Measurements from ENCODE around the gene LGALS1. TPM values are rescaled to one million over a fixed set of nuclear protein-coding genes. Genes with fewer than 3 reads are reported as not detected.
"Not testable (repeated sequence)": the region's sequence is repeated elsewhere in the genome, so short reads cannot be mapped to it uniquely, and the experiment has no call there.

The LGALS1 gene
- total RNA-seq, 2 experiments from 2014 or later = 816 to 833 TPM

GRCh38 chr22:37655252-37655563 lies 20.2 kb upstream of the LGALS1 start:
- H3K4me3 Mint-ChIP-seq = no peak overlapping the region
- no peaks in the 10 kb centered on the region for H3K27me3 Mint-ChIP-seq
- DNase-seq = no peak
- intact Hi-C loops (cut with micrococcal nuclease) = no loop called here
- no peak overlapping the region for H3K27ac Mint-ChIP-seq
- H3K4me1 Mint-ChIP-seq (ENCODE audit: low read depth) = peaks cover 17% of the 10 kb centered on the region
- H3K36me3 Mint-ChIP-seq = peaks cover 16% of the 10 kb centered on the region
- no peaks in the 10 kb centered on the region for H3K9me3 Mint-ChIP-seq
- ChIA-PET CTCF (interaction anchor here (0.8 to 14.0 kb wide), 3 partner anchors 13 to 26 kb away, joined by 3 to 184 read pairs (median 3); no protein-coding TSS in a partner anchor), POLR2A (interaction anchor here (0.7 kb wide), 1 partner anchor 241 kb away, joined by 3 read pairs; no protein-coding TSS in a partner anchor)

DNA sequence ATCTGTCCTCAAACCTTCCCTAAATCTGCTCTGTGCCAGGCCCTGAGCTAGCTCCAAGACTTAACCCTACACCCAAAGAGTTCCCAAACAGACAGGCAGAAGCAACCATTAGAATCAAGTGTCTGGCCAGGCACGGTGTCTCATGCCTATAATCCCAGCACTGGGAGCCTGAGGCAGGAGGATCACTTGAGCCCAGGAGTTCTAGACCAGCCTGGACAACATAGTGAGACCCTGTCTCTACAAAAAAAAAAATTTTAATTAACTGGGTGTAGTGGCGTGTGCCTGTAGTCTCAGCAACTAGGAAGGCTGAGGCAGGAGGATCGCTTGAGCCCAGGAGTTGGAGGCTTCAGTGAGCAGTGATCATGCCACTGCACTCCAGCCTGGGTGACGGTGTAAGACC lies 18.9 kb upstream of the LGALS1 start:
- H3K4me3 Mint-ChIP-seq; H3K27ac Mint-ChIP-seq; intact Hi-C loops (cut with micrococcal nuclease); H3K27me3 Mint-ChIP-seq; H3K9me3 Mint-ChIP-seq; DNase-seq: not testable (repeated sequence)
- H3K36me3 Mint-ChIP-seq = peaks cover 11% of the 10 kb centered on the region
- H3K4me1 Mint-ChIP-seq (ENCODE audit: low read depth) = peaks cover 31% of the 10 kb centered on the region
- POLR2A ChIA-PET = interaction anchor here (4.5 kb wide), 1 partner anchor 15 kb away, joined by 30 read pairs; no protein-coding TSS in a partner anchor
- CTCF ChIA-PET = interaction anchor here (14.0 kb wide), 1 partner anchor 14 kb away, joined by 184 read pairs; no protein-coding TSS in a partner anchor

- no peak for DNase-seq
- CTCF ChIA-PET = interaction anchor here (0.8 to 14.0 kb wide), 9 partner anchors 9 to 50 kb away, joined by 3 to 184 read pairs (median 6); partner anchors contain the start of genes GGA1 and LGALS1
- Mint-ChIP-seq H3K4me1 (ENCODE audit: low read depth) (peaks cover 31% of the 10 kb centered on the region), H3K36me3 (peaks cover 16% of the 10 kb centered on the region), H3K27me3 (no peaks in the 10 kb centered on the region), H3K9me3 (no peaks in the 10 kb centered on the region), H3K4me3 (peak overlapping the region; percentile 82), H3K27ac (peak overlapping the region; percentile 72)
- POLR2A ChIA-PET = interaction anchor here (0.5 to 4.5 kb wide), 12 partner anchors 8 to 65 kb away, joined by 3 to 30 read pairs (median 5); partner anchors contain the start of genes GGA1, LGALS1 and SH3BP1
- intact Hi-C loops (cut with micrococcal nuclease) = loop anchor here (1.0 to 2.0 kb wide), 3 partner anchors 15 to 49 kb away; partner anchors contain the start of gene GGA1
These were observed 17.8 kb upstream of the LGALS1 start for GRCh38 chr22:37657590-37658132.

- Mint-ChIP-seq H3K4me3 (peak within 1 kb of the TSS; percentile 87), H3K36me3 (peaks cover 10% of the 10 kb centered on the region), H3K27ac (peak within 1 kb of the TSS; percentile 72), H3K27me3 (no peaks in the 10 kb centered on the region), H3K9me3 (no peaks in the 10 kb centered on the region), H3K4me1 (ENCODE audit: low read depth) (peaks cover 31% of the 10 kb centered on the region)
- DNase-seq = peak; percentile 98
- ChIA-PET POLR2A (interaction anchor here (0.6 to 4.5 kb wide), 14 partner anchors 8 to 210 kb away, joined by 3 to 30 read pairs (median 4); partner anchors contain the start of genes GGA1, LGALS1 and SH3BP1), CTCF (interaction anchor here (0.8 to 14.0 kb wide), 8 partner anchors 10 to 50 kb away, joined by 3 to 184 read pairs (median 13); partner anchors contain the start of genes GGA1 and LGALS1)
- intact Hi-C loops (cut with micrococcal nuclease) = loop anchor here (1.0 to 2.0 kb wide), 3 partner anchors 16 to 50 kb away; partner anchors contain the start of gene GGA1
These were observed 17.0 kb upstream of the LGALS1 start, which contains the start of gene PDXP for GRCh38 chr22:37658133-37659065. Gene PDXP (plus strand): TSS chr22:37658723. CDS start chr22:37658783, 60 bp downstream.

- ChIA-PET CTCF (interaction anchor here (1.2 to 14.0 kb wide), 6 partner anchors 17 to 51 kb away, joined by 3 to 184 read pairs (median 22); partner anchors contain the start of genes GGA1, LGALS1 and NOL12), POLR2A (interaction anchor here (0.6 to 4.5 kb wide), 9 partner anchors 12 to 97 kb away, joined by 3 to 30 read pairs (median 5); partner anchors contain the start of gene LGALS1)
- H3K9me3 Mint-ChIP-seq = no peaks in the 10 kb centered on the region
- peak overlapping the region; percentile 87 for H3K4me3 Mint-ChIP-seq
- DNase-seq = peak; percentile 27
- intact Hi-C loops (cut with micrococcal nuclease) = loop anchor here (2.0 kb wide), 1 partner anchor 16 kb away; no protein-coding TSS in a partner anchor
- no peak overlapping the region for H3K27ac Mint-ChIP-seq
- peaks cover 6% of the 10 kb centered on the region for H3K36me3 Mint-ChIP-seq
- H3K4me1 Mint-ChIP-seq (ENCODE audit: low read depth) = peaks cover 31% of the 10 kb centered on the region
- H3K27me3 Mint-ChIP-seq = no peaks in the 10 kb centered on the region
These were observed 16.2 kb upstream of the LGALS1 start for GRCh38 chr22:37659066-37659896.

DNA sequence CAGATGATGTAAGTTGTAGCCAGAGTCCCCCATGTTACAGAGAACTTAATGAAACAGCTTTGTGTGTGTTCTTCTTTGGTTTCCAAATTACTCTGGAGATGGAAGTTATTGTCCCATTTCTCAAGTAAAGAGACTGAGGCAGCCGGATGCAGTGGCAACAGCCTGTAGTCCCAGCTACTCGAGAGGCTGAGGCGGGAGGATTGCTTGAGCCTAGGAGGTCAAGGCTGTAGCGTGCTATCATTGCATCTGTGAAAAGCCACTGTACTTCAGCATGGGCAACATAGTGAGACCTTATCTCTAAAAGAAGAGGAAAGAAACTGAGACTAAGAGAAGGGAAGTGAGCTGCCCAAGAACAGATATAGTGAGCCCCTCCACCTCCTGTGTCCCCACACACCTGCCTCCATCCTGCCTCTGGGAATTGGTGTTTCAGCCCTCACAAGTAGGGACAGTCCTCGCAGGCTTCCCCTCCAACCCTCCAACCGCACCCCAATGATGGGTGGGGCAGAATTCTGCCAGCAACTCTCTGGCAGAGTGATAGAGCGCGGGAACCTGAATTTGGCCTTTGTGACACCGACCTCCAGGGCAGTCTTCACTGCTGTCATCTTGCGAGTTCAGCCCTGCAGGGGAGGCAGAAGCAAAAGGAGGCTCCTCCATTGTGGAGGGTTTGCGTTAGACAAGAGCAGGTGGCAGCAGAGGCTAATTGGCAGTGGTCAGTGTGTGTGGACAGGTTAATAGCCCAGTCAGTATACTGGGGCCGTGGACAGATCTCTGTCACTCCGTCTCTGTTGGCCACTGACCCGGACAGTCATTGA lies 15.3 kb upstream of the LGALS1 start:
- no peak for DNase-seq
- ChIA-PET POLR2A (interaction anchor here (0.6 to 4.5 kb wide), 4 partner anchors 11 to 98 kb away, joined by 3 to 30 read pairs (median 6); partner anchors contain the start of gene LGALS1), CTCF (interaction anchor here (1.2 to 14.0 kb wide), 7 partner anchors 15 to 52 kb away, joined by 3 to 184 read pairs (median 7); partner anchors contain the start of genes GGA1, LGALS1 and NOL12)
- peak overlapping the region; percentile 87 for H3K4me3 Mint-ChIP-seq
- H3K4me1 Mint-ChIP-seq (ENCODE audit: low read depth) = peaks cover 31% of the 10 kb centered on the region
- no peaks in the 10 kb centered on the region for H3K9me3 Mint-ChIP-seq
- no peak overlapping the region for H3K27ac Mint-ChIP-seq
- H3K27me3 Mint-ChIP-seq = no peaks in the 10 kb centered on the region
- intact Hi-C loops (cut with micrococcal nuclease) = loop anchor here (2.0 kb wide), 1 partner anchor 17 kb away; no protein-coding TSS in a partner anchor
- H3K36me3 Mint-ChIP-seq = peaks cover 6% of the 10 kb centered on the region

DNA sequence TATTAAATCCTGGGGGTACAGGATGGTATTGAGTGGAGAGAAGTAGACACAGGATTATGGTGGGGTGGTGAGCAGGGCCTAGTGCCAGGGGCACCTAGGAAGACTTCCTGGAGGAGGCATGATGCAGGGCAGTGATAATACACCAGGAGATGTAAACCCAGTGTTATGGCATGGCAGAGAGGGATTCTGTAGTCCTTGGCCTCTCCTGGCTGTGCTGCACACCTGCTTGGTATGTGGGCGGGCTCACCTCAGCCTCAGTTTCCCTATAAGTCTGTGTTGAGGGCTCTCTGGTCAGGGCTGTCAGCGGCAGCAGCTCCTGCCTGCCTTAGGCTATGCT lies 14.8 kb upstream of the LGALS1 start:
- DNase-seq = no peak
- ChIA-PET CTCF (interaction anchor here (1.0 to 14.0 kb wide), 8 partner anchors 11 to 53 kb away, joined by 3 to 184 read pairs (median 6); partner anchors contain the start of genes GGA1, LGALS1 and NOL12), POLR2A (interaction anchor here (1.1 to 1.9 kb wide), 2 partner anchors 11 to 15 kb away, joined by 3 to 9 read pairs; partner anchors contain the start of gene LGALS1)
- no peaks in the 10 kb centered on the region for H3K9me3 Mint-ChIP-seq
- intact Hi-C loops (cut with micrococcal nuclease) = no loop called here
- H3K27me3 Mint-ChIP-seq = no peaks in the 10 kb centered on the region
- H3K4me3 Mint-ChIP-seq = peak overlapping the region; percentile 17
- H3K4me1 Mint-ChIP-seq (ENCODE audit: low read depth) = peaks cover 31% of the 10 kb centered on the region
- no peak overlapping the region for H3K27ac Mint-ChIP-seq
- H3K36me3 Mint-ChIP-seq = peaks cover 7% of the 10 kb centered on the region

GRCh38 chr22:37661160-37661924 lies 14.1 kb upstream of the LGALS1 start:
- ChIA-PET CTCF (interaction anchor here (0.8 to 14.0 kb wide), 8 partner anchors 10 to 94 kb away, joined by 4 to 184 read pairs (median 6); partner anchors contain the start of gene LGALS1), POLR2A (interaction anchor here (1.1 to 1.9 kb wide), 2 partner anchors 10 to 14 kb away, joined by 3 to 9 read pairs; partner anchors contain the start of gene LGALS1)
- H3K4me3 Mint-ChIP-seq = no peak overlapping the region
- no peak for DNase-seq
- intact Hi-C loops (cut with micrococcal nuclease) = no loop called here
- H3K27ac Mint-ChIP-seq = no peak overlapping the region
- peaks cover 12% of the 10 kb centered on the region for H3K36me3 Mint-ChIP-seq
- no peaks in the 10 kb centered on the region for H3K27me3 Mint-ChIP-seq
- peaks cover 31% of the 10 kb centered on the region for H3K4me1 Mint-ChIP-seq (ENCODE audit: low read depth)
- no peaks in the 10 kb centered on the region for H3K9me3 Mint-ChIP-seq

- H3K4me3 Mint-ChIP-seq = no peak overlapping the region
- H3K27me3 Mint-ChIP-seq = no peaks in the 10 kb centered on the region
- CTCF ChIA-PET = interaction anchor here (0.8 to 14.0 kb wide), 7 partner anchors 10 to 95 kb away, joined by 4 to 184 read pairs (median 6); partner anchors contain the start of gene LGALS1
- H3K36me3 Mint-ChIP-seq = peaks cover 14% of the 10 kb centered on the region
- POLR2A ChIA-PET = interaction anchor here (1.9 kb wide), 1 partner anchor 13 kb away, joined by 9 read pairs; the partner anchor contains the start of gene LGALS1
- DNase-seq = no peak
- intact Hi-C loops (cut with micrococcal nuclease) = no loop called here
- H3K9me3 Mint-ChIP-seq = no peaks in the 10 kb centered on the region
- H3K4me1 Mint-ChIP-seq (ENCODE audit: low read depth) = peaks cover 31% of the 10 kb centered on the region
- no peak overlapping the region for H3K27ac Mint-ChIP-seq
These were observed 13.4 kb upstream of the LGALS1 start for GRCh38 chr22:37662039-37662438.
